NB4 (cell line): ENCODE measurements around the gene C2CD2.

Experiments used
- DNase-seq: peaks from one replicate; pipeline ENCODE4 v3.0.0; 2010; ENCODE audit warnings: low read depth
- H3K4me3 ChIP-seq: one replicate; pipeline ENCODE4 v1.5.1; 2011; ENCODE audit warnings: mild to moderate bottlenecking, low read depth, low read length, moderate library complexity
- CTCF ChIP-seq: IDR thresholded peaks from one replicate; pipeline ENCODE4 v1.5.1; 2012; ENCODE audit warnings: low read depth, low read length
- MAX ChIP-seq: IDR thresholded peaks from 2 replicates; pipeline ENCODE4 v1.6.1; 2011; ENCODE audit warnings: low read depth, low read length
- MYC ChIP-seq: IDR thresholded peaks from 2 replicates; pipeline ENCODE4 v1.6.1; 2011; ENCODE audit warnings: low read depth, low read length
- POLR2A ChIP-seq: IDR thresholded peaks from 2 replicates; pipeline ENCODE4 v1.6.1; 2011; ENCODE audit warnings: mild to moderate bottlenecking; ENCODE audit not compliant: insufficient read length; ENCODE audit errors: extremely low read depth

C2CD2 gene

GRCh38 chr21:41918561-41919358, 35.1 kb downstream of the C2CD2 start:
- TF ChIP-seq MAX (no peak), MYC (no peak), POLR2A (no peak), CTCF (no peak)
- DNase-seq, result no peak
- H3K4me3 ChIP-seq, result no peak overlapping the region

GRCh38 chr21:41917531-41917930, 36.3 kb downstream of the C2CD2 start:
- TF ChIP-seq CTCF (no peak), MYC (no peak), POLR2A (no peak), MAX (no peak)
- no peak overlapping the region for H3K4me3 ChIP-seq
- no peak for DNase-seq

GRCh38 chr21:41916888-41917433, 36.9 kb downstream of the C2CD2 start:
- DNase-seq, result no peak
- H3K4me3 ChIP-seq, result no peak overlapping the region
- TF ChIP-seq POLR2A (no peak), MYC (no peak)

- DNase-seq, result no peak
- TF ChIP-seq MAX (no peak), MYC (no peak), POLR2A (no peak), CTCF (no peak)
- H3K4me3 ChIP-seq, result no peak overlapping the region
Measured at GRCh38 chr21:41914965-41915364, 38.9 kb downstream of the C2CD2 start.

- DNase-seq, result no peak
- H3K4me3 ChIP-seq, result no peak overlapping the region
- no peak for TF ChIP-seq POLR2A
- TF ChIP-seq MYC, result no peak
- TF ChIP-seq CTCF, result no peak
- TF ChIP-seq MAX, result no peak
Measured at GRCh38 chr21:41914358-41914757, 39.5 kb downstream of the C2CD2 start.

- no peak for DNase-seq
- no peak for TF ChIP-seq POLR2A
- no peak for TF ChIP-seq CTCF
- TF ChIP-seq MYC, result no peak
- TF ChIP-seq MAX, result no peak
- no peak overlapping the region for H3K4me3 ChIP-seq
Measured at GRCh38 chr21:41913230-41913629, 40.6 kb downstream of the C2CD2 start.
